T-helper 1 cell treated with Interleukin-12 subunit alpha and Interleukin-12 subunit beta and Interleukin-4 antibody, amounts not matched to agents 30 ng/mL and 1 ng/mL, for 36 hours (primary cell): Measurements from ENCODE around the gene PAX1. TPM values are rescaled to one million over a fixed set of nuclear protein-coding genes. Genes with fewer than 3 reads are reported as not detected.

ENCODE experiments used
- intact Hi-C: fragments of 100-400 bp; cut with micrococcal nuclease; formaldehyde crosslinking; loops from one replicate; pipeline ENCODE4 v1.15.1; 2024
- total RNA-seq: library from RNA; stranded (reverse); gene quantifications from 2 replicates; pipeline ENCODE4 v1.2.3, GENCODE V29; 2022

Gene PAX1
- not detected in 2 replicates for total RNA-seq

GRCh38 chr20:21705575-21706260, at the start of gene PAX1:
Gene PAX1 (plus strand): TSS chr20:21705664. CDS start chr20:21705713, 49 bp downstream.
- intact Hi-C loops, result loop anchor here (2.0 to 10.0 kb wide), 3 partner anchors 193 to 862 kb away; no protein-coding TSS in a partner anchor

DNA sequence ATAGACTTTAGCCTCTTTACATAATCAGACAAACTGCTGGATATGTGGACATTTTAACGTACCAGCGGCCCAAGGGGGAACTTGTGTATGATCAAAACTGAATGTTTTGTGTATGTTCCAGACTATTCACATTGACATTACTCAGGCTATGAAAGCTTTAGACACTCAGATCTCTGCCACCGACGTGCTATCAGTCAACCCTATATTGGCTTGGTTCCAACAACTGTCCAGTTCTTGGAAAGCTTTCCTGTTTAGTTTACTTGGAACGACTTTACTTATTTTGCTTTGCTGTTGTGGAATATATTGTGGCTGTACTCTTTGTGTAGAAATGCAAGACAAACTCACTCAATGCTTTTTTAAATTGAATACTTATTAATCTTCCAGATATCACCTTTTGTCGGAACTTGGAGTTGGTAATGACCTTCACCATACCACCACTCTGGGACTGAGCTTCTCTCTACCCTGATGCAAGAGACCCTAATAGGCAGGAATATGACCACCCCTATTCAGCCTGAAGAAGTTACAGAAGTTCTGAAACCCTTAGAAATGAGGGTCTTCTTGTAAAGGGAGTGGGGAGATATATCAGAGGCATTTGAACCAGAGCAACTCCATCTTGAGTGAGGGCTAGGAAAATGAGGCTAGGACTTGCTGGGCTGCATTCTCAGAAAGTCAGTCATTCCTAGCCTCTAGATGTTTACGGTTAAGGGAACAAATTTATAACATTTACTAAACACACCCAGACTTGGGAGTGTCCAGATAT, 49.0 kb upstream of the PAX1 start:
- intact Hi-C loops, result no loop called here

GRCh38 chr20:21661488-21662055, 43.9 kb upstream of the PAX1 start:
- intact Hi-C loops, result no loop called here

DNA sequence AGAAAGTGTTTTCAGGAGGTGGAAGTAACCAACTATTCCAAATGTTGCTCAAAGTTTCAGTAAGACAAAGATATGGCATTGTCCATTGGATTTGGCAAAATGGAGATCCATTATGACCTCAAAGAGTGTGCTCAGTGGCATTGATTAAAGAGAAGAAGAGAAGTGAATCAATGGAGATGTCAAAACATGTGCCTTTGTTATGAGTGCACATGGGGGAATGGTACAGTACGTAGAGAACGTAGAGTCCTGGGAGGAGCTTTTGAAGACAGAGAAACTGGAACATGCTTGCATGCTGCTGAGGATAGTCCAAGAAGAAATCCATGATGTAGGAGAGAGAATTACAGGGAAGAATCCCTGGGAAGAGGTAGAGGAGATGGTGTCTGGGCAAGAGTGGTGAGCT, 42.0 kb upstream of the PAX1 start:
- intact Hi-C loops, result no loop called here

GRCh38 chr20:21665687-21666446, 39.6 kb upstream of the PAX1 start:
- intact Hi-C loops, result no loop called here

DNA sequence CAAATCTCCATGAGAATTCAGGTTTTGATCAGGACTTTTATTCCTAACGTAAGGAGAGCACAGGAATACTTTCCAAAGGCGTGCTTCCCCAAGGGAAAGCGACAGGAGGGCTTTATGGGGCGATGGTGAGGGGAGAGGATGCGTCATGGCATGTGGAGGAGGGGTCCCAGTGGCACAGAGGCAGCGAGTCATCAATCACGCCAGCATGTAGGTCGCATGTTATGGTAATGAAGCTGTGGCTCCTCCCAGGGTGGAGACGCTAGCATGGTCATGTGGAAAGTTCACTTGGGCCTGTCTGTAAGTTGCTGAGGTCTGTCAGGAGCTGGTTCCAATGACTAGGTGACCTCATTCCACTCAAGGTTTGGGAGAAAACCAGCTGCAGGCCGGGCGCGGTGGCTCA, 35.3 kb upstream of the PAX1 start:
- intact Hi-C loops, result no loop called here

DNA sequence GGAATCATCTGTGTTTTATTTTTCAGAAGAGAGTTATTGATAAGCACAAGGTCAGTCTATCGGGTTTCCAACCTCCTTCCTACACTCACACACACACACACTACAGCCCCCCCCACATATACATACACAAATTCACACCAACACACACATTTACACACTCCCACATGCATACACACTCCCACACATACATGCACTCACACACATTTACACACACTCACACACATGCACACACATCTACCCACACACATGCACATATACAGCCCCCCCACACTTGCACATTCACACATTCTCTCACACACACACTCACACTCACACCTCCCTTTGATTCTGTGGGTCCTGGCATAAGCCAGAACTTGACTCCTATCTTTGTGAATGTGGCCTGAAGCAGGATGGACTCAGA, 34.5 kb upstream of the PAX1 start:
- intact Hi-C loops, result no loop called here

GRCh38 chr20:21677261-21677660, 28.2 kb upstream of the PAX1 start:
- intact Hi-C loops, result no loop called here

GRCh38 chr20:21677781-21678180, 27.7 kb upstream of the PAX1 start:
- intact Hi-C loops, result no loop called here

DNA sequence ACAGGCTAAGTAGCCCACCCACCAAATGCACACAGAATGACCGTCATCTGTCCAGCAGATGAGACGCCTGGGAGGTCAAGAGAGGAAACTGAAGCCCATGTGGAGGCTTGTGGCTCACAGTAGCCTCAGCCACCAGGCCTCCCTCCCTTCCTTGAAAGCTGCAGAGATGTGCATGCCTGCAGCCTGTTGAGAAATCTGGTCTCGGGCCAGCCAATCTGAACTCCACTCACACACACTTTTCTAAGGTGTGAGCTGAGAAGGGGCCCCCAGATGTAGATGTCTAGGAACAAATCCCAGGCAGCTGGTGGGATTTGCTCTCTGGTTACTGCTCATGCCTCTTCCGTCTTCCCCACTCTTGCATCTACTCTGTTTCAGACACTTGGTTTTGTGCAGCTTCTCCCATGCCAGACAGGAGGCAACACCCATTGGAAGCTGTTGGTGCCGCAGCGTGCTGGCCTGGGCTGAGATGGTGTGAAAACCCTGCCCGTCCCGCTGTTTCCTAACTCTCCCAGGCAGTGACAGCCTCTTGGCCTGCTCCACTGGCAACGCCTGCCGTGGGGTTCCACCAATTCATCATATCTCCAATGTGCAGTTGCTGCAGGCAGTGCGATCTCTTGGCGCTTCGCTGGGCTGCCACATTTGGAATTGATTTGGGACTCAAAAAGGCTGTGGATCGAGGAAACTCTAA, 24.1 kb upstream of the PAX1 start:
- intact Hi-C loops, result no loop called here

GRCh38 chr20:21681922-21682318, 23.5 kb upstream of the PAX1 start:
- intact Hi-C loops, result no loop called here

- intact Hi-C loops, result no loop called here
These were observed 22.9 kb upstream of the PAX1 start for GRCh38 chr20:21682521-21682954.

DNA sequence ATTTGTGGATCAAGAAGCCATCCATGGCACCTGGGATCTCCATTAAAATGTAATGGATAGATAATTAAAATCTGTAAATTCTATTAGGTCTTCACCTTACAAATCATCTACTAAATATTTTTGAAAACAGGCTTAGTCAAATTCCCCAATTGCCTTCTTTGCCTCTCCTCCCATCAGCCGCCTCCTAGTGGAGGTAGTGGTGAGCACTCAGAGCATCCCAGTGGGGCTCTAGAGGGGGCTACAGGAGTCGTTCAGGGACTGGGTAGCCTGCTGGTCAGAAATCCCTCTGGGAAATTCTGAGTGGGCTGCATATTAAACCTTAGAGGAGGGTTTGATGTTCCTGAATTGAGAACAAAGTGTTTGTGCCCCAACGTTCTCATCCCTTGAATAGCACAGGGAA, 20.8 kb upstream of the PAX1 start:
- intact Hi-C loops, result no loop called here

DNA sequence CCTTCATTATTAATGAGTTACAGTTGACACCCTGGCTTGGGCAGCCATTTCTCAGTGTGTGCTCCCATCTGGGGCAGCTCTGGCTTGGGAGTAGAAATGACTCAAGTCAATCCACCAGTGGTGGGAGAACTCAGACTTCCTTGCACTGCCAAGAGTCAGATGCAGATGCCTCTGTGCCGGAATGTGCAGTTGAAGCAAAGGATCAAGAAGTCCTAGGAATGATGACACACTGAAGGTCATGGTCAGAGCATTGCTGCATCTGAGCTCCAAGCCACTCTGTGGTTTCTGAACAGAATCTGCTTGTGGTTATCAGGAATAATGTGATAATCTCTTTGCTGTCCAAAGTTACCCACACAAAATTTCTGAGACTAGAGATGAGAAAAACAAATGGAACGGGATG, 19.5 kb upstream of the PAX1 start:
- intact Hi-C loops, result no loop called here

DNA sequence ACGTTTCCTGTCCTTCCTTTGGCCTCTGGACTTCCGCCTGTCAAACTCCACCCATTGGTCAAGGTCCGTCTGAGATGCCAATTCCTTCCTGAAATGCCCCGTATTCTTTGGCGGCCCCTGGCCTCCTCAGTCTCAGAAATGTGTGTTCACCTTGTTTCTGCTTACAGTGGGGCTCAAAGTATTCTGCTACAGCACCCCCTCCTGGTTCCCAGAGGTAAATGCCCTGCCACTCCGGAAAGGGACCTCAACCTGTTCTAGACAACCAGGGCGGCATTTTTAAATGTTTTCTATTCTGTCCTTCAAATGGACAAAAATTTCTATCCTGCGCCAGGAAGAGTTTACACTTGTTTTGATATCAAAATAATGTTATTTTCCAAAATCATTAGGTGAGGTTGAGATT, 12.1 kb upstream of the PAX1 start:
- intact Hi-C loops, result no loop called here

DNA sequence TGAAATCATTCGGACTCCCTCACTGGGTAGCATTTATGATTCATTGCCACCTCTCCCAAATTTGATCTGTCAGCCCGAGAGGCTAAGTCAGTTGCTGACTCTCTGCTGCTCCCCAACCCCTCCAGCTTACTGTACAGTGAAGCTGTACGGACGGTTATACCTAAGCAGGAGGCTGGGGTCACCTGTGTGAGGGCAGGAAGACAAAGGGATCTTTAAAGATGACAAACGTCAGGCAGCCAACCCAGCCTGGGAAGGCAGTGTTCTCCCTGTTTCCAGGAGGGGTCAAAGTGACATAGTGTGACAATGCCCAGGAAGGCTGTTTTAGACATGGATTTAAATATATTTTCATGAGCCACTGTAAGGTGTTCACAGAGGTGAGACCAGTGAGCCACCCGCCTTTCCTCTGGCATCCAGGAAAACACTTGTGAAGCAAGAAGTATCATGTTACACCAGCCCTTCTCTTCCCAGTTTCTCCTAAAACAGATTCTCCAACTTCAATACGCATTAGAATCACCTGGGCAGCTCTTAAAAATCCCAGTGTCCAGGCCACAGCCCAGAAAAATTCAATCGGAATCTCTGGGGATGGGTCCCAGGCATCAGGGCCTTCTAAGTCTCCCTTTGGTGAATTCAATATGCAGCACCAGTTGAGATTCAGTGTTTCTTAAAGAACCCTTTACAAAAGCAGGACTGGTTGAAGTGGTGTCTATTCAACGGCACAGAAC, 6.8 kb upstream of the PAX1 start:
- intact Hi-C loops, result no loop called here

DNA sequence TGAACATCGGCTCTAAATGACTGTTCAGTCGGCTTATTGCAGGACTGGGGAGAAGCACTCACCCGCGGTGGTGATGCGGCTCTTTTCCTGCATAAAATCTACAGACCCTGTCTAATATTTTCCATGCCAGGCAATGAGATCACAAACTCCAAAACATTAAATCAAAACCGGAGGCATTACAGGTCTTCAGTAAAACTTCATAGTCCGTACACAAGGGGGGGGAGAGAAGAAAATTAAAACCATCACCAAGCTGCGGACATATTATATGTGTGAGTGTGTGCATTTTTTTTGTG, 6.3 kb upstream of the PAX1 start:
- intact Hi-C loops, result no loop called here

GRCh38 chr20:21701171-21701876, 4.1 kb upstream of the PAX1 start:
- intact Hi-C loops, result loop anchor here (2.0 to 10.0 kb wide), 5 partner anchors 187 to 1339 kb away; partner anchors contain the start of genes NKX2-2 and NKX2-4

- intact Hi-C loops, result loop anchor here (5.0 to 10.0 kb wide), 4 partner anchors 305 to 1340 kb away; partner anchors contain the start of gene NKX2-4
These were observed 3.4 kb upstream of the PAX1 start for GRCh38 chr20:21702016-21702415.
